ENCODE data around the gene CTCFL.

CTCFL gene

DNA sequence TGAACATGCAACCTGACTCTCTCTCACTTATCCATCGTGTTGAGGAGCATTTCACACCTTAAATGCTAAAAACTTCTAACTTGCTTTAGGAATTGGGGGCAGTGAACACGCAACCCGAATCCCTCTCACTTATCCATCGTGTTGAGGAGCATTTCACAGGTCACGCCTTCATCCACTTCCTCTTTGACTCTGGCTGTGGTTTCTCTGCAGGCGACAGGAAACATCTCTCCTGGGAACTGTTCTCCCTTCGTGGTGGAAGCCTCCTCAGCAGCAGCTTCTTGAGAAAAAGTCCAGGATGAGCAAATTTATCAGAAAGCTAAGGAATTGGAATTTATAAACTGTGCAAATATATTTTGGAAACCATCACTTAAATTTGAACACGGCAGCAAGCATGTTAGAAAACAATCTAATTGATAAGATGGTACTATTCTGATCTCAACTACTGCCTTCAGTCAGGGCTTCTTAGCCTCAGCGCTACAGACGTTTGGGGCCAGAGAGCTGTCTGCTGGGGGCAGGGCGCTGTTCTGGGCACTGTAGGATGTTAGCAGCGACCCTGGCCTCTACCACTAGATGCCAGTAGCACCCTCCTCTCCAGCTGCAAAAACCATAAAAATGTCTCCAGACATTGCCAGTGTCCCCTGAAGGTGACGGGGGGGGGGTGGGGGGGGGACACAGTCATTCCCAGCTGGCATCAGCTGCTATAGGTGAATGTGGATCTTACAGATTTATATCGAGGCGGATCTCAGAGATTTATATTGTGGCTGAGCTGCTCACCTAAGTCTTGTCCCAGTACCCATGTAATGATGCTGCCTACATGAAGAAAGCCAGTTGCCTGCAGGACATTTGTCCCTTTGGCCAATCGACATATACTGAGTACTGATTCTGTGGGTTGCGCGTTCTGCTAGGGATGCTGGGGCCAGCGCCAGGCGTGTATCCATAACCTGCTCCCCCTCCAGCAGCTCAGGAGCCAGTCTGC is 26.2 kb downstream of the CTCFL start:
- Histone ChIP-seq H3K4ac (ENCODE audit: low read depth, low read length) (no peak overlapping the region), H2AK5ac (ENCODE audit: low read length) (no peak overlapping the region), H2BK12ac (ENCODE audit: low read length) (no peak overlapping the region), H3K18ac (ENCODE audit: low read length) (no peak overlapping the region), H4K8ac (ENCODE audit: low read depth, low read length) (no peak overlapping the region), H3K79me1 (ENCODE audit: low read length) (peaks cover 2% of the 10 kb centered on the region), H3K4me1 (ENCODE audit: control insufficient read depth in 1 of 2, insufficient read depth in 2 of 2, low read length in 2 of 2) (peaks cover 6 to 13% of the 10 kb centered on the region in 2 experiments), H3K79me2 (ENCODE audit: control insufficient read depth, insufficient read depth, low read length, poor library complexity) (no peaks in the 10 kb centered on the region), H2BK120ac (ENCODE audit: insufficient read depth, low read length, poor library complexity) (no peak overlapping the region), H4K12ac (ENCODE audit: low read depth, low read length) (no peak overlapping the region), H3K27ac (ENCODE audit: low read depth, low read length) (no peak overlapping the region), H3K4me3 (ENCODE audit: low read depth, low read length) (no peak overlapping the region), H2BK5ac (ENCODE audit: low read depth, low read length, poor library complexity) (no peak overlapping the region), H3K9me3 (ENCODE audit: insufficient read depth, low read depth, low read length) (no peaks in the 10 kb centered on the region), H3K27me3 (ENCODE audit: insufficient read depth, low read length) (no peaks in the 10 kb centered on the region), H3K36me3 (ENCODE audit: control insufficient read depth in 1 of 2, insufficient read depth in 2 of 2, low read length in 2 of 2) (no peaks in the 10 kb centered on the region), H4K91ac (ENCODE audit: low read depth, low read length) (no peak overlapping the region), H3K14ac (ENCODE audit: low read length) (no peak overlapping the region), H2AFZ (ENCODE audit: insufficient read depth, low read length, poor library complexity) (no peak overlapping the region), H3K9ac (ENCODE audit: low read length) (no peak overlapping the region), H3K23ac (ENCODE audit: low read length) (no peak overlapping the region), H3K4me2 (ENCODE audit: low read length) (no peak overlapping the region)
- WGBS (ENCODE audit: extremely low coverage, insufficient coverage, insufficient read length), result no CpG with 5 or more reads among the region's 20 CpGs
- DNase-seq, result no peak

DNA sequence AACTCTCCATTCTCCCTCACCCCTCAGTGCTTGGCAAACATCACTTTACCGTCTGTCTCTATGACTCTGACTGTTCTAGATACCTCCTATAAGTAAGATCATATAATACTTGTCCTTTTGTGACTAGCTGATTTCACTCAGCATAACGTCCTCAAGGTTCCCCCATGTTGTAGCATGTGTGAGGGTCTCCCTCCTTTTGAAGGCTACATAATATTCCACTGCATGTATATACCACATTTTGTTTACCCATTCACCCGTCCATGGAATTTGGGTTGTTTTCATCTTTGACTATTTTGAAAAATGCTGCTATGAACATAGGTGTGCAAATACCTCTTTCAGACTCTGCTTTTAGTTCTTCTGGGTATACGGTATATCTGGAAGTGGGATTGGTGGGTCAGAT is 28.3 kb downstream of the CTCFL start:
- no peaks in the 10 kb centered on the region for H3K27me3 ChIP-seq (ENCODE audit: insufficient read depth, low read length)
- no peaks in the 10 kb centered on the region for H3K9me3 ChIP-seq (ENCODE audit: insufficient read depth, low read depth, low read length)
- WGBS (ENCODE audit: extremely low coverage, insufficient coverage, insufficient read length), result no CpG with 5 or more reads among the region's 4 CpGs
- H2BK12ac ChIP-seq (ENCODE audit: low read length), result no peak overlapping the region
- H3K23ac ChIP-seq (ENCODE audit: low read length), result no peak overlapping the region
- no peak overlapping the region for H4K12ac ChIP-seq (ENCODE audit: low read depth, low read length)
- H3K79me2 ChIP-seq (ENCODE audit: control insufficient read depth, insufficient read depth, low read length, poor library complexity), result no peaks in the 10 kb centered on the region
- no peak overlapping the region for H2BK120ac ChIP-seq (ENCODE audit: insufficient read depth, low read length, poor library complexity)
- H4K91ac ChIP-seq (ENCODE audit: low read depth, low read length), result no peak overlapping the region
- H3K36me3 ChIP-seq (ENCODE audit: control insufficient read depth in 1 of 2, insufficient read depth in 2 of 2, low read length in 2 of 2), result no peaks in the 10 kb centered on the region
- H2AFZ ChIP-seq (ENCODE audit: insufficient read depth, low read length, poor library complexity), result no peak overlapping the region
- no peak overlapping the region for H3K14ac ChIP-seq (ENCODE audit: low read length)
- no peak overlapping the region for H2AK5ac ChIP-seq (ENCODE audit: low read length)
- no peak overlapping the region for H3K27ac ChIP-seq (ENCODE audit: low read depth, low read length)
- DNase-seq, result no peak
- H3K4me2 ChIP-seq (ENCODE audit: low read length), result no peak overlapping the region
- no peak overlapping the region for H3K9ac ChIP-seq (ENCODE audit: low read length)
- no peak overlapping the region for H3K18ac ChIP-seq (ENCODE audit: low read length)
- H3K4ac ChIP-seq (ENCODE audit: low read depth, low read length), result no peak overlapping the region
- no peak overlapping the region for H4K8ac ChIP-seq (ENCODE audit: low read depth, low read length)
- no peak overlapping the region for H3K4me3 ChIP-seq (ENCODE audit: low read depth, low read length)
- peaks cover 2% of the 10 kb centered on the region for H3K79me1 ChIP-seq (ENCODE audit: low read length)
- peaks cover 5 to 13% of the 10 kb centered on the region in 2 experiments for H3K4me1 ChIP-seq (ENCODE audit: control insufficient read depth in 1 of 2, insufficient read depth in 2 of 2, low read length in 2 of 2)
- H2BK5ac ChIP-seq (ENCODE audit: low read depth, low read length, poor library complexity), result no peak overlapping the region

DNA sequence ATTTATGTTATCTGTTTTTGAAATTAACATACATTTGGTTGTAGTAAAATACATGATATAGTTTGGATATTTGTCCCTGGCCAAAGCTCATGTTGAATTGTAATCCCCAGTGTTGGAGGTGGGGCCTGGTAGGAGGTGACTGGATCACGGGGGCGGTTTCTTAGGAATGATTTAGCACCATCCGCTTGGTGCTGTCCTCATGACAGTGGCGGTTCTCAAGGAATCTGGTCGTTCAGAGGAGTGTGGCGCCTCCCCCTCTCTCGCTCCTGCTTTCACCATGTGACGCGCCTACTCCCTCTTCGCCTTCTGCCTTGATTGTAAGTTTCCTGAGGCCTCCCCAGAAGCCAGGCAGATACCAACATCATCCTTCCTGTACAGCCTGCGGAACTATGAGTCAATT is 29.0 kb downstream of the CTCFL start:
- Histone ChIP-seq H3K36me3 (ENCODE audit: control insufficient read depth in 1 of 2, insufficient read depth in 2 of 2, low read length in 2 of 2) (no peaks in the 10 kb centered on the region), H3K4me3 (ENCODE audit: low read depth, low read length) (no peak overlapping the region), H3K27ac (ENCODE audit: low read depth, low read length) (no peak overlapping the region), H3K27me3 (ENCODE audit: insufficient read depth, low read length) (no peaks in the 10 kb centered on the region), H3K79me2 (ENCODE audit: control insufficient read depth, insufficient read depth, low read length, poor library complexity) (no peaks in the 10 kb centered on the region), H2AK5ac (ENCODE audit: low read length) (no peak overlapping the region), H3K18ac (ENCODE audit: low read length) (no peak overlapping the region), H3K9me3 (ENCODE audit: insufficient read depth, low read depth, low read length) (no peaks in the 10 kb centered on the region), H3K79me1 (ENCODE audit: low read length) (peaks cover under 1% of the 10 kb centered on the region), H2BK12ac (ENCODE audit: low read length) (no peak overlapping the region), H4K8ac (ENCODE audit: low read depth, low read length) (no peak overlapping the region), H3K4me1 (ENCODE audit: control insufficient read depth in 1 of 2, insufficient read depth in 2 of 2, low read length in 2 of 2) (peaks cover 3 to 11% of the 10 kb centered on the region in 2 experiments), H2BK5ac (ENCODE audit: low read depth, low read length, poor library complexity) (no peak overlapping the region), H3K23ac (ENCODE audit: low read length) (no peak overlapping the region), H2AFZ (ENCODE audit: insufficient read depth, low read length, poor library complexity) (no peak overlapping the region), H4K12ac (ENCODE audit: low read depth, low read length) (no peak overlapping the region), H3K4me2 (ENCODE audit: low read length) (no peak overlapping the region), H3K14ac (ENCODE audit: low read length) (no peak overlapping the region), H3K9ac (ENCODE audit: low read length) (no peak overlapping the region), H3K4ac (ENCODE audit: low read depth, low read length) (no peak overlapping the region), H4K91ac (ENCODE audit: low read depth, low read length) (no peak overlapping the region), H2BK120ac (ENCODE audit: insufficient read depth, low read length, poor library complexity) (no peak overlapping the region)
- no CpG with 5 or more reads among the region's 11 CpGs for WGBS (ENCODE audit: extremely low coverage, insufficient coverage, insufficient read length)
- no peak for DNase-seq

DNA sequence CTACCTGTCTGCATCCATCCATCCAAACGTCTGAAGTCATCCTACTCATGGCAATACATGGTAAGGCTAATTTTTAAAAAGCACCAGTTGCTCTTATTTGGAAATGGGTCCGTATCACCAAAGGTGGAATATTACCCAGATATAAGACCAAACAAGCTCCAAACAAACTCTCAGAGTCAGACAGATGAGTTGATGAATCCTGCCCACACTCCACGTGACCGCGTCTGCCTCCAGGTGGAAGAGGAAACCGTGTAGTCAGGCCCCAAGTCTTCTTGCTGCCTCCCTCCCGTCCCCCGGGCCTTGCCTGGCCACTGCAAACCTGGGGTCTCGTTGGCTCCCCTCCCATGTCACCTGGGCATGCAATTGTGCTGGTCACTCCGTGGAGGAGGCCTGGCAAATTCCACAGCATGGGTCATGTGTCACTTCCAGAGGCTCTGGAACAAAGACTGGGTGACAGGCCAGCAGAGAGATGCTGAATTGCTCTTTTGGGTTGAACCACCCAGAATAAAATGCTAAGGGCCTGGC is 31.8 kb downstream of the CTCFL start:
- Histone ChIP-seq H3K9me3 (ENCODE audit: insufficient read depth, low read depth, low read length) (no peaks in the 10 kb centered on the region), H4K91ac (ENCODE audit: low read depth, low read length) (no peak overlapping the region), H3K79me1 (ENCODE audit: low read length) (no peaks in the 10 kb centered on the region), H2AK5ac (ENCODE audit: low read length) (no peak overlapping the region), H3K27me3 (ENCODE audit: insufficient read depth, low read length) (no peaks in the 10 kb centered on the region), H2BK5ac (ENCODE audit: low read depth, low read length, poor library complexity) (no peak overlapping the region), H3K4ac (ENCODE audit: low read depth, low read length) (no peak overlapping the region), H3K79me2 (ENCODE audit: control insufficient read depth, insufficient read depth, low read length, poor library complexity) (no peaks in the 10 kb centered on the region), H3K36me3 (ENCODE audit: control insufficient read depth in 1 of 2, insufficient read depth in 2 of 2, low read length in 2 of 2) (no peaks in the 10 kb centered on the region), H3K27ac (ENCODE audit: low read depth, low read length) (no peak overlapping the region), H2BK12ac (ENCODE audit: low read length) (no peak overlapping the region), H3K4me1 (ENCODE audit: control insufficient read depth in 1 of 2, insufficient read depth in 2 of 2, low read length in 2 of 2) (peaks cover 3 to 6% of the 10 kb centered on the region in 2 experiments), H2AFZ (ENCODE audit: insufficient read depth, low read length, poor library complexity) (no peak overlapping the region), H3K9ac (ENCODE audit: low read length) (no peak overlapping the region), H4K8ac (ENCODE audit: low read depth, low read length) (no peak overlapping the region), H3K4me2 (ENCODE audit: low read length) (no peak overlapping the region), H2BK120ac (ENCODE audit: insufficient read depth, low read length, poor library complexity) (no peak overlapping the region), H3K23ac (ENCODE audit: low read length) (no peak overlapping the region), H4K12ac (ENCODE audit: low read depth, low read length) (no peak overlapping the region), H3K14ac (ENCODE audit: low read length) (peak overlapping the region; percentile 12), H3K18ac (ENCODE audit: low read length) (no peak overlapping the region), H3K4me3 (ENCODE audit: low read depth, low read length) (no peak overlapping the region)
- no peak for DNase-seq
- no CpG with 5 or more reads among the region's 10 CpGs for WGBS (ENCODE audit: extremely low coverage, insufficient coverage, insufficient read length)

Measured in trophoblast cell (in vitro differentiated cells and primary cell).